H9 (cell line): ENCODE results near the gene FABP3. TPM values are rescaled to one million over a fixed set of nuclear protein-coding genes. Genes with fewer than 3 reads are reported as not detected.
A peak's percentile ranks its signal among the peaks of the same experiment; 100 is the strongest.

Source experiments
- DNase-seq: peaks from one replicate; pipeline ENCODE4 v3.0.0-alpha.2; 2017
- H2AFZ ChIP-seq: one replicate; pipeline ENCODE4 v1.6.1; 2013; ENCODE audit warnings: mild to moderate bottlenecking, low read length, control low read depth, moderate library complexity
- H2AK5ac ChIP-seq: 2 replicates; pipeline ENCODE4 v1.6.1; 2013; ENCODE audit warnings: low read length, control low read depth, mixed read lengths; ENCODE audit not compliant: insufficient read length
- H2BK120ac ChIP-seq: one replicate; pipeline ENCODE4 v1.6.1; 2013; ENCODE audit warnings: low read depth, mild to moderate bottlenecking, low read length, control low read depth, inconsistent platforms; ENCODE audit not compliant: poor library complexity, severe bottlenecking
- H2BK12ac ChIP-seq: 2 replicates; pipeline ENCODE4 v1.6.1; 2013; ENCODE audit warnings: low read length, control low read depth, mixed read lengths, low read depth; ENCODE audit not compliant: insufficient read length
- H2BK15ac ChIP-seq: 2 replicates; pipeline ENCODE4 v1.6.1; 2013; ENCODE audit warnings: low read depth, low read length, control low read depth
- H2BK20ac ChIP-seq: one replicate; pipeline ENCODE4 v1.6.1; 2013; ENCODE audit warnings: low read depth, mild to moderate bottlenecking, low read length, control low read depth, inconsistent platforms; ENCODE audit not compliant: poor library complexity, severe bottlenecking
- H2BK5ac ChIP-seq: 2 replicates; pipeline ENCODE4 v1.6.1; 2013; ENCODE audit warnings: low read length, control low read depth, mixed read lengths; ENCODE audit not compliant: insufficient read length
- H3K14ac ChIP-seq: 2 replicates; pipeline ENCODE4 v1.6.1; 2013; ENCODE audit warnings: low read length, control low read depth; ENCODE audit not compliant: insufficient read depth
- H3K18ac ChIP-seq: 2 replicates; pipeline ENCODE4 v1.6.1; 2013; ENCODE audit warnings: low read depth, mild to moderate bottlenecking, mixed read lengths, low read length, control low read depth; ENCODE audit not compliant: insufficient read length
- H3K23ac ChIP-seq: 2 replicates; pipeline ENCODE4 v1.6.1; 2013; ENCODE audit warnings: low read length, control low read depth, mixed read lengths, low read depth; ENCODE audit not compliant: insufficient read length
- H3K23me2 ChIP-seq: 2 replicates; pipeline ENCODE4 v1.6.1; 2013; ENCODE audit warnings: low read depth, mild to moderate bottlenecking, mixed read lengths, low read length, control low read depth; ENCODE audit not compliant: insufficient read length, poor library complexity, severe bottlenecking
- H3K27ac ChIP-seq: 2 replicates; pipeline ENCODE4 v1.5.1; 2013; ENCODE audit warnings: low read length, control low read depth, mixed read lengths, low read depth; ENCODE audit not compliant: insufficient read length
- H3K27me3 ChIP-seq: 2 replicates; pipeline ENCODE4 v1.6.1; 2013; ENCODE audit warnings: low read length, control low read depth, inconsistent platforms; ENCODE audit not compliant: insufficient read depth
- H3K4ac ChIP-seq: 2 replicates; pipeline ENCODE4 v1.6.1; 2013; ENCODE audit warnings: low read depth, mild to moderate bottlenecking, control low read depth, inconsistent platforms, low read length, moderate library complexity
- H3K4me1 ChIP-seq: 2 replicates; pipeline ENCODE4 v1.6.1; 2013; ENCODE audit warnings: low read length, control low read depth, inconsistent platforms; ENCODE audit not compliant: insufficient read depth
- H3K4me2 ChIP-seq: 2 replicates; pipeline ENCODE4 v1.6.1; 2013; ENCODE audit warnings: low read length, control low read depth, mixed read lengths; ENCODE audit not compliant: insufficient read length, insufficient read depth
- H3K56ac ChIP-seq: 2 replicates; pipeline ENCODE4 v1.6.1; 2013; ENCODE audit warnings: low read depth, mild to moderate bottlenecking, mixed read lengths, low read length, control low read depth; ENCODE audit not compliant: insufficient read length
- H3K79me1 ChIP-seq: 2 replicates; pipeline ENCODE4 v1.6.1; 2013; ENCODE audit warnings: low read depth, mild to moderate bottlenecking, moderate library complexity, low read length, control low read depth, inconsistent platforms; ENCODE audit not compliant: insufficient read depth, poor library complexity, severe bottlenecking
- H3K79me2 ChIP-seq: 2 replicates; pipeline ENCODE4 v1.6.1; 2013; ENCODE audit warnings: low read length, control low read depth, inconsistent platforms; ENCODE audit not compliant: insufficient read depth
- H3K9ac ChIP-seq: 2 replicates; pipeline ENCODE4 v1.6.1; 2013; ENCODE audit warnings: low read length, control low read depth, mixed read lengths; ENCODE audit not compliant: insufficient read length; ENCODE audit errors: extremely low read depth
- H3K9me3 ChIP-seq: one replicate; pipeline ENCODE4 v1.6.1; 2013; ENCODE audit warnings: low read depth, low read length, inconsistent platforms; ENCODE audit not compliant: control insufficient read depth
- H3T11ph ChIP-seq: one replicate; pipeline ENCODE4 v1.6.1; 2013; ENCODE audit warnings: mild to moderate bottlenecking, low read length, control low read depth, inconsistent platforms
- H4K20me1 ChIP-seq: one replicate; pipeline ENCODE4 v1.6.1; 2013; ENCODE audit not compliant: control insufficient read depth, insufficient read length, insufficient read depth
- H4K5ac ChIP-seq: 2 replicates; pipeline ENCODE4 v1.6.1; 2013; ENCODE audit warnings: low read depth, mild to moderate bottlenecking, mixed read lengths, low read length, control low read depth; ENCODE audit not compliant: insufficient read length
- H4K8ac ChIP-seq: replicated peaks from 2 replicates; pipeline ENCODE4 v1.6.1; 2013; ENCODE audit warnings: low read length, control low read depth, mixed read lengths, low read depth; ENCODE audit not compliant: insufficient read length
- H4K91ac ChIP-seq: 2 replicates; pipeline ENCODE4 v1.6.1; 2013; ENCODE audit warnings: low read depth, mild to moderate bottlenecking, moderate library complexity, mixed read lengths, low read length, control low read depth; ENCODE audit not compliant: insufficient read length
- H3K27ac Mint-ChIP-seq, 3 experiments: 2 replicates in 2 of 3; 3 replicates in 1 of 3; pipeline ENCODE4 v1.8.0; 2020 to 2021; ENCODE audit warnings: mixed read lengths in 3 of 3, mild to moderate bottlenecking in 1 of 3, moderate library complexity in 1 of 3
- H3K27me3 Mint-ChIP-seq: 2 replicates; pipeline ENCODE4 v1.8.0; 2021; ENCODE audit warnings: low read depth, mild to moderate bottlenecking, moderate library complexity, mixed read lengths
- H3K36me3 Mint-ChIP-seq, 3 experiments: 2 replicates in 2 of 3; 3 replicates in 1 of 3; pipeline ENCODE4 v1.8.0; 2020 to 2021; ENCODE audit warnings: low read depth in 3 of 3, mixed read lengths in 3 of 3; ENCODE audit not compliant: insufficient read depth in 1 of 3
- H3K4me1 Mint-ChIP-seq, 2 experiments: 2 replicates each; pipeline ENCODE4 v1.8.0; 2020; ENCODE audit warnings: mixed read lengths in 2 of 2
- H3K4me3 Mint-ChIP-seq, 2 experiments: 2 replicates in 1 of 2; 3 replicates in 1 of 2; pipeline ENCODE4 v1.8.0; 2020 to 2021; ENCODE audit warnings: mild to moderate bottlenecking in 2 of 2, mixed read lengths in 2 of 2, moderate library complexity in 1 of 2
- H3K9me3 Mint-ChIP-seq, 2 experiments: 2 replicates in 1 of 2; 3 replicates in 1 of 2; pipeline ENCODE4 v1.8.0; 2020; ENCODE audit warnings: mild to moderate bottlenecking in 2 of 2, mixed read lengths in 2 of 2, moderate library complexity in 1 of 2
- WGBS: extraction: QIAGEN DNeasy Blood & Tissue Kit; methylation state at CpG from one replicate; pipeline ENCODE4 v1.1.7; 2013; ENCODE audit warnings: missing lambda C conversion rate, low lambda C conversion rate, mixed read lengths; ENCODE audit not compliant: insufficient read length; ENCODE audit errors: extremely low coverage; 5-methylcytosine and 5-hydroxymethylcytosine counted together
- total RNA-seq: library from RNA; stranded (reverse); gene quantifications from 2 replicates; pipeline ENCODE4 v1.2.1, GENCODE V29; 2021
- TF ChIP-seq, protein P1 (sequence below): fragments of 200-600 bp; sonication (generic); conservative IDR thresholded peaks from 3 replicates; pipeline ENCODE4 v1.8.0; 2021; ENCODE audit warnings: antibody characterized with exemption, mild to moderate bottlenecking

Gene FABP3
- total RNA-seq, 1 experiment from 2014 or later: 9.0 TPM

DNA sequence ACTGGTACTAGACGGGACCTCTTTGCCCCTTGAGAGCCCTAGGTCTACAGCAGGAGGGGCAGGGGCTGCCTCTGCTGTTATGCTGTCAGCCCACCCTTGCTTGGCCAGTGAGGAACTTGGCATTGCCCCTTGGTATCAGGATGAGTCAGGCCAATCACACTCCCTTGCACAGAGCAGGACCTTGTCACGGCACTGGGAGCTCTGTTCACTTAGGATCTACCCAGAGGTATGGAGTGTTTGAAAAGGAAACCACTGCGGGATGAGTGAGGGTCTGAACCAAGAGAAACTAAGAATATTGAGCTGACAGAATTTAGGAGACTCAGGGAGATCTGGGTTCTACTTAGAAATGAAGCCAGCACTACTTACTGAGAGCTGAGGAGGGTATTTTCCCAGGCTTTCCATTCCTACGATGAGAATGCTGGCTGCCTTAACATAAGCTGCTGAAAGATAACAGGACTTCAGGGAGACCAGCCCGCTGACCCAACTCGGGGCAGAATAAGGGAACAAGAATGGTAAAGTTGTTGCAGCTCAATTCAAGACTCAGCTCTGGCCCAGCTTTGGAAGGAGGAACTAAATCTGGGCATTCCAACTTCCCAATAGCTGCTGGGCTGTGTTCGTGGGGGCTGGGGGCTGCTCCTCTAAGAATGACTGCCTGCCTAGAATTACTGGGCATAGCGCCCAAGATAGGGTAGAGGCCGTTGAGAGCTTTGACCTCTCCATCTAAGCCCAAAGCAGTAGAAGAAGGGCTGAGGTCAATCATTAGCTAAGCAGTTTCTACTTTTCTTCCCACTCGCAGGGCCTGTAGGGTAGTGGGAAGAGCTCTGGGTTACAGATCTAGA, 1.5 kb downstream of the FABP3 start:
- Histone ChIP-seq H2BK12ac (no peak overlapping the region), H3K18ac (peak overlapping the region; percentile 27), H3K56ac (no peak overlapping the region), H3T11ph (no peak overlapping the region), H4K8ac (no peak overlapping the region), H2AK5ac (no peak overlapping the region), H3K4me1 (peaks cover 16% of the 10 kb centered on the region), H4K5ac (no peak overlapping the region), H2BK15ac (no peak overlapping the region), H3K14ac (no peak overlapping the region), H3K4ac (no peak overlapping the region), H3K23ac (no peak overlapping the region), H3K9me3 (no peaks in the 10 kb centered on the region), H3K23me2 (peaks cover 10% of the 10 kb centered on the region), H3K27ac (no peak overlapping the region), H3K79me1 (no peaks in the 10 kb centered on the region), H2BK120ac (no peak overlapping the region), H4K20me1 (no peaks in the 10 kb centered on the region), H2BK5ac (no peak overlapping the region), H3K27me3 (no peaks in the 10 kb centered on the region), H3K4me2 (peak overlapping the region; percentile 79), H2BK20ac (no peak overlapping the region), H3K79me2 (no peaks in the 10 kb centered on the region), H3K9ac (no peak overlapping the region), H2AFZ (no peak overlapping the region), H4K91ac (no peak overlapping the region)
- Mint-ChIP-seq H3K36me3 (peaks cover 4 to 16% (median 5%) of the 10 kb centered on the region in 3 experiments; a peak in 4 of 7 replicates), H3K27me3 (peaks cover 7% of the 10 kb centered on the region), H3K9me3 (no peaks in the 10 kb centered on the region; a peak in 1 of 5 replicates), H3K4me3 (no peak overlapping the region), H3K4me1 (peaks cover 49 to 54% of the 10 kb centered on the region in 2 experiments), H3K27ac (no peak overlapping the region; a peak in 1 of 7 replicates)
- DNase-seq: no peak
- TF ChIP-seq, protein P1, sequence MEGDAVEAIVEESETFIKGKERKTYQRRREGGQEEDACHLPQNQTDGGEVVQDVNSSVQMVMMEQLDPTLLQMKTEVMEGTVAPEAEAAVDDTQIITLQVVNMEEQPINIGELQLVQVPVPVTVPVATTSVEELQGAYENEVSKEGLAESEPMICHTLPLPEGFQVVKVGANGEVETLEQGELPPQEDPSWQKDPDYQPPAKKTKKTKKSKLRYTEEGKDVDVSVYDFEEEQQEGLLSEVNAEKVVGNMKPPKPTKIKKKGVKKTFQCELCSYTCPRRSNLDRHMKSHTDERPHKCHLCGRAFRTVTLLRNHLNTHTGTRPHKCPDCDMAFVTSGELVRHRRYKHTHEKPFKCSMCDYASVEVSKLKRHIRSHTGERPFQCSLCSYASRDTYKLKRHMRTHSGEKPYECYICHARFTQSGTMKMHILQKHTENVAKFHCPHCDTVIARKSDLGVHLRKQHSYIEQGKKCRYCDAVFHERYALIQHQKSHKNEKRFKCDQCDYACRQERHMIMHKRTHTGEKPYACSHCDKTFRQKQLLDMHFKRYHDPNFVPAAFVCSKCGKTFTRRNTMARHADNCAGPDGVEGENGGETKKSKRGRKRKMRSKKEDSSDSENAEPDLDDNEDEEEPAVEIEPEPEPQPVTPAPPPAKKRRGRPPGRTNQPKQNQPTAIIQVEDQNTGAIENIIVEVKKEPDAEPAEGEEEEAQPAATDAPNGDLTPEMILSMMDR: no peak
- WGBS: no CpG with 5 or more reads among the region's 10 CpGs
